Fibroblast of lung (primary cell): ENCODE results near the gene ARID1B.

Experiments used
- CTCF ChIP-seq, 2 donors: IDR thresholded peaks in 1 of 2; conservative IDR thresholded peaks in 1 of 2; 1 replicate in 1 of 2; 2 replicates in 1 of 2; pipeline ENCODE4 v1.5.1; 2011 to 2012; ENCODE audit warnings: low read length in 2 of 2, control low read depth in 1 of 2, inconsistent platforms in 1 of 2, low read depth in 1 of 2, mild to moderate bottlenecking in 1 of 2
- EZH2 ChIP-seq: IDR thresholded peaks from 2 replicates; pipeline ENCODE4 v1.5.1; 2012; ENCODE audit warnings: low read length, control low read depth, mild to moderate bottlenecking; ENCODE audit errors: missing control alignments

GRCh38 chr6:157169656-157170055 lies 392.5 kb downstream of the ARID1B start:
- TF ChIP-seq CTCF (conservative IDR thresholded peaks at IDR 0.05 in 1 of 2, IDR thresholded peaks at IDR 0.05 in 1 of 2; ENCODE audit: low read depth in 1 of 2, low read length in 2 of 2) (no peak), EZH2 (no peak)
